H1 (cell line): ENCODE results near the gene CDC42EP3. TPM values are rescaled to one million over a fixed set of nuclear protein-coding genes. Genes with fewer than 3 reads are reported as not detected.

Experiments used
- CTCF ChIA-PET: fragments of 300-600 bp; sonication (Branson Sonifier 250); formaldehyde crosslinking; loops from one replicate; lab custom pipeline; 2021; ENCODE audit not compliant: partially characterized antibody; lab: Charles Lee
- POLR2A ChIA-PET: fragments of 300-600 bp; sonication (Branson Sonifier 250); formaldehyde crosslinking; loops from one replicate; lab custom pipeline; 2021; ENCODE audit warnings: inconsistent platforms; ENCODE audit not compliant: partially characterized antibody; lab: Charles Lee
- DNase-seq, 2 experiments: peaks; one replicate each; pipeline versions ENCODE4 v3.0.0 to v3.0.0-alpha.2; 2010 to 2022; ENCODE audit warnings: low spot score in 2 of 2, low read depth in 1 of 2, mixed read lengths in 1 of 2
- FAIRE-seq: peaks from 2 replicates; lab custom pipeline; 2011; peaks lifted over from hg19 to GRCh38; lab: Jason Lieb, UNC
- H2AFZ ChIP-seq: 2 replicates; pipeline ENCODE4 v1.8.1; 2012; ENCODE audit warnings: low read length, inconsistent platforms
- H2AK5ac ChIP-seq: 2 replicates; pipeline ENCODE4 v1.6.1; 2013; ENCODE audit warnings: low read depth, low read length
- H2BK120ac ChIP-seq: replicated peaks from 2 replicates; pipeline ENCODE3; 2013; ENCODE audit warnings: low read depth, low read length, inconsistent platforms
- H2BK12ac ChIP-seq: 2 replicates; pipeline ENCODE4 v1.6.1; 2013; ENCODE audit warnings: low read depth, low read length
- H2BK15ac ChIP-seq: 2 replicates; pipeline ENCODE4 v1.6.1; 2013; ENCODE audit warnings: low read length
- H2BK20ac ChIP-seq: 2 replicates; pipeline ENCODE4 v1.6.1; 2013; ENCODE audit warnings: low read length
- H2BK5ac ChIP-seq: 2 replicates; pipeline ENCODE4 v1.6.1; 2013; ENCODE audit warnings: low read depth, low read length
- H3K14ac ChIP-seq: 2 replicates; pipeline ENCODE4 v1.6.1; 2013; ENCODE audit warnings: inconsistent platforms; ENCODE audit not compliant: insufficient read length
- H3K18ac ChIP-seq: 2 replicates; pipeline ENCODE4 v1.6.1; 2013; ENCODE audit warnings: low read length; ENCODE audit errors: extremely low read depth
- H3K23ac ChIP-seq: 2 replicates; pipeline ENCODE4 v1.6.1; 2013; ENCODE audit warnings: inconsistent platforms; ENCODE audit not compliant: insufficient read length
- H3K23me2 ChIP-seq: 2 replicates; pipeline ENCODE4 v1.6.1; 2013; ENCODE audit warnings: low read depth, low read length
- H3K27ac ChIP-seq: 2 replicates; pipeline ENCODE4 v1.6.1; 2011; ENCODE audit warnings: low read depth, low read length, inconsistent platforms
- H3K27me3 ChIP-seq, 4 experiments: replicated peaks in 1 of 4; 1 replicate in 1 of 4; 2 replicates in 3 of 4; pipeline versions ENCODE4 v1.6.1 to v1.8.1; 2011 to 2013; ENCODE audit warnings: low read length in 3 of 4, mild to moderate bottlenecking in 3 of 4, inconsistent platforms in 2 of 4, mixed read lengths in 2 of 4, moderate library complexity in 1 of 4; ENCODE audit not compliant: control insufficient read depth in 3 of 4, insufficient read depth in 3 of 4; ENCODE audit errors: extremely low read depth in 1 of 4
- H3K36me3 ChIP-seq, 4 experiments: 2 replicates each; pipeline versions ENCODE4 v1.6.1 to v1.8.1; 2011 to 2013; ENCODE audit warnings: mild to moderate bottlenecking in 4 of 4, low read length in 3 of 4, moderate library complexity in 2 of 4, control low read depth in 1 of 4, inconsistent platforms in 1 of 4; ENCODE audit not compliant: insufficient read depth in 4 of 4, control insufficient read depth in 2 of 4
- H3K4ac ChIP-seq: replicated peaks from 2 replicates; pipeline ENCODE3; 2013; ENCODE audit warnings: low read length, low read depth, mixed read lengths, inconsistent platforms; ENCODE audit not compliant: insufficient read length
- H3K4me1 ChIP-seq, 4 experiments: replicated peaks in 1 of 4; 1 replicate in 1 of 4; 2 replicates in 3 of 4; pipeline versions ENCODE4 v1.6.1 to v1.8.1; 2011 to 2013; ENCODE audit warnings: low read length in 3 of 4, inconsistent platforms in 2 of 4, mixed read lengths in 1 of 4; ENCODE audit not compliant: insufficient read depth in 4 of 4, control insufficient read depth in 3 of 4
- H3K4me2 ChIP-seq, 2 experiments: 2 replicates each; pipeline versions ENCODE4 v1.6.1 to v1.8.1; 2011 to 2013; ENCODE audit warnings: low read depth in 2 of 2, low read length in 2 of 2, control low read depth in 1 of 2, inconsistent platforms in 1 of 2, mild to moderate bottlenecking in 1 of 2; ENCODE audit not compliant: insufficient read depth in 1 of 2
- H3K4me3 ChIP-seq, 4 experiments: fragments of 200-600, 300-600 bp in 1 of 4; sonication (generic), shearing (Covaris generic), sonication (Bioruptor Twin) in 1 of 4; 2 replicates each; pipeline versions ENCODE4 v1.5.1 to v1.8.1; 2011 to 2016; ENCODE audit warnings: low read length in 4 of 4, low read depth in 3 of 4, control low read depth in 2 of 4, inconsistent platforms in 2 of 4, mild to moderate bottlenecking in 2 of 4, mixed read lengths in 1 of 4, moderate library complexity in 1 of 4; ENCODE audit not compliant: insufficient read depth in 2 of 4; ENCODE audit errors: extremely low read depth in 1 of 4
- H3K56ac ChIP-seq: replicated peaks from 2 replicates; pipeline ENCODE3; 2013; ENCODE audit warnings: low read depth, mild to moderate bottlenecking, mixed read lengths, low read length, inconsistent platforms; ENCODE audit not compliant: insufficient read length
- H3K79me1 ChIP-seq: 2 replicates; pipeline ENCODE4 v1.6.1; 2013; ENCODE audit warnings: low read depth, low read length, control low read depth
- H3K79me2 ChIP-seq, 2 experiments: 2 replicates each; pipeline versions ENCODE4 v1.6.1 to v1.8.1; 2012 to 2013; ENCODE audit warnings: low read length in 2 of 2, mild to moderate bottlenecking in 2 of 2, inconsistent platforms in 1 of 2; ENCODE audit not compliant: insufficient read depth in 2 of 2, control insufficient read depth in 1 of 2
- H3K9ac ChIP-seq, 4 experiments: replicated peaks in 1 of 4; 1 replicate in 1 of 4; 2 replicates in 3 of 4; pipeline versions ENCODE4 v1.6.1 to v1.8.1; 2011 to 2013; ENCODE audit warnings: low read depth in 3 of 4, low read length in 3 of 4, control low read depth in 2 of 4, mild to moderate bottlenecking in 2 of 4, moderate library complexity in 2 of 4, inconsistent platforms in 1 of 4; ENCODE audit errors: extremely low read depth in 1 of 4
- H3K9me3 ChIP-seq, 2 experiments: 2 replicates each; pipeline versions ENCODE4 v1.6.1 to v1.8.1; 2012 to 2013; ENCODE audit warnings: mild to moderate bottlenecking in 2 of 2, moderate library complexity in 2 of 2, control low read depth in 1 of 2, inconsistent platforms in 1 of 2, low read depth in 1 of 2, low read length in 1 of 2, mixed read lengths in 1 of 2; ENCODE audit not compliant: insufficient read depth in 2 of 2
- H4K20me1 ChIP-seq, 2 experiments: replicated peaks in 1 of 2; 2 replicates each; pipeline versions ENCODE3 to v1.8.1; 2011 to 2013; ENCODE audit warnings: inconsistent platforms in 2 of 2, low read length in 2 of 2, mild to moderate bottlenecking in 1 of 2; ENCODE audit not compliant: insufficient read depth in 2 of 2, control insufficient read depth in 1 of 2
- H4K5ac ChIP-seq: 2 replicates; pipeline ENCODE4 v1.6.1; 2013; ENCODE audit warnings: low read length, low read depth, mixed read lengths, inconsistent platforms; ENCODE audit not compliant: insufficient read length
- H4K8ac ChIP-seq: 2 replicates; pipeline ENCODE4 v1.8.0; 2013; ENCODE audit warnings: mild to moderate bottlenecking, moderate library complexity, low read length, inconsistent platforms; ENCODE audit not compliant: insufficient read depth; ENCODE audit errors: extremely low read depth
- H4K91ac ChIP-seq: replicated peaks from 2 replicates; pipeline ENCODE3; 2013; ENCODE audit warnings: low read length, mixed read lengths, inconsistent platforms; ENCODE audit not compliant: insufficient read length
- CBX5 ChIP-seq: fragments of 300-800, 300-1000 bp; sonication (generic); IDR thresholded peaks from 2 replicates; pipeline ENCODE4 v1.7.1; 2016; ENCODE audit warnings: antibody characterized with exemption, low read length, low read depth
- EZH2 ChIP-seq: fragments of 200-600 bp; sonication (generic); IDR thresholded peaks from 2 replicates; pipeline ENCODE4 v1.7.1; 2012; ENCODE audit warnings: low read depth, mild to moderate bottlenecking, moderate library complexity, low read length, inconsistent platforms; ENCODE audit not compliant: severe bottlenecking
- FOSL1 ChIP-seq: IDR thresholded peaks from 2 replicates; pipeline ENCODE4 v1.6.1; 2011; ENCODE audit warnings: mild to moderate bottlenecking, low read depth, low read length, moderate library complexity; ENCODE audit not compliant: insufficient read depth
- HDAC2 ChIP-seq, 2 experiments: fragments of 300-600 bp in 1 of 2; sonication (generic) in 1 of 2; IDR thresholded peaks; 2 replicates each; pipeline ENCODE4 v1.6.1; 2011 to 2012; ENCODE audit warnings: low read depth in 2 of 2, low read length in 2 of 2, mild to moderate bottlenecking in 2 of 2, moderate library complexity in 2 of 2, borderline replicate concordance in 1 of 2, inconsistent platforms in 1 of 2
- JUN ChIP-seq: IDR thresholded peaks from 2 replicates; pipeline ENCODE4 v1.6.1; 2011; ENCODE audit warnings: low read depth, mild to moderate bottlenecking, improper control_type of control experiment, low read length
- KDM1A ChIP-seq: fragments of 200-600, 300-600 bp; sonication (generic); IDR thresholded peaks from 2 replicates; pipeline ENCODE4 v1.7.1; 2016; ENCODE audit warnings: mild to moderate bottlenecking, low read length, borderline replicate concordance
- RBBP5 ChIP-seq: IDR thresholded peaks from 2 replicates; pipeline ENCODE4 v1.7.1; 2012; ENCODE audit warnings: low read depth, mild to moderate bottlenecking, inconsistent platforms, low read length, moderate library complexity, borderline replicate concordance
- SAP30 ChIP-seq: fragments of 300-600 bp; sonication (generic); IDR thresholded peaks from 2 replicates; pipeline ENCODE4 v1.7.1; 2012; ENCODE audit warnings: low read length, moderate library complexity, mild to moderate bottlenecking, inconsistent platforms; ENCODE audit not compliant: insufficient read depth, insufficient replicate concordance
- SIN3A ChIP-seq, 2 experiments: IDR thresholded peaks in 1 of 2; conservative IDR thresholded peaks in 1 of 2; 2 replicates each; pipeline ENCODE4 v1.6.1; 2011 to 2012; ENCODE audit warnings: low read length in 2 of 2, improper control_type of control experiment in 1 of 2, low read depth in 1 of 2, mild to moderate bottlenecking in 1 of 2
- SP1 ChIP-seq: IDR thresholded peaks from 2 replicates; pipeline ENCODE4 v1.6.1; 2011; ENCODE audit warnings: low read depth, low read length
- SUZ12 ChIP-seq: fragments of 200-600 bp; sonication (generic); IDR thresholded peaks from 2 replicates; pipeline ENCODE4 v1.6.1; 2012; ENCODE audit warnings: mild to moderate bottlenecking, inconsistent platforms, low read length, moderate library complexity, mixed read lengths
- TBP ChIP-seq: IDR thresholded peaks from 2 replicates; pipeline ENCODE4 v1.6.1; 2011; ENCODE audit warnings: low read depth, low read length, improper control_type of control experiment
- YY1 ChIP-seq: IDR thresholded peaks from 2 replicates; pipeline ENCODE4 v1.6.1; 2011; ENCODE audit warnings: low read depth, mild to moderate bottlenecking, low read length
- ZNF274 ChIP-seq: IDR thresholded peaks from 2 replicates; pipeline ENCODE4 v1.7.0; 2012; ENCODE audit warnings: low read length, borderline replicate concordance; ENCODE audit errors: extremely low read depth
- polyA plus RNA-seq, 7 experiments: library from polyadenylated mRNA; depleted of rRNA in 3 of 7; stranded (reverse) in 5 of 7; unstranded in 2 of 7; fragments of >200 nt in 5 of 7; fragments of 200-250 nt in 2 of 7; gene quantifications; 1 replicate in 5 of 7; 2 replicates in 1 of 7; 4 replicates in 1 of 7; pipeline versions ENCODE4 v1.2.1 to v1.2.3, GENCODE V29; 2011 to 2013; ENCODE audit warnings: missing spikeins in 2 of 7, mixed read lengths in 2 of 7
- total RNA-seq: library from RNA; stranded (reverse); fragmentation: NEBNext Ultra II Directional; extraction: Animal tissue kit (Norgen Biotek cat#: 25700); gene quantifications from 2 replicates; pipeline ENCODE4 v1.2.1, GENCODE V29; 2021

Gene CDC42EP3
- total and polyA plus RNA-seq, 2 of the 8 experiments (the other 6 are each of a cell fraction or from before 2014, with no cell fraction given): 18.4 to 24.7 TPM

DNA sequence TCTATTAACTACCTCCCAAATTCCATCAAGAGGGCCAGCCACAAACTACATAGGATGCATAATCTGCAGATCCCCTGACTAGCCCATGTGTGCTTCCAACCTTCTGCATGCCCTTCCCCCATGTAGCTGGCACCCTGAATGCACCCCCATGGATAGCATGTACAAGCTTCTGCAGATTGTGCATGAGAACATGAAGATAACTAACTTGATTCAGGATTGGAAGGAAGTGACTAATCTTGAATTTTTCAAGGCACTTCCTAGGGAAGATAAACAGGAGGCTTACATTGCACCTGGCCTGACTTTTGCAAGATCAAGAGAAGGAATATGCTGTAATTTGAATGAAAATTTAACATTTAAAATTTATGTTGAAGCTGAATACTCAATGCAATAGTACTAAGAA lies 66.7 kb downstream of the CDC42EP3 start:
- no peaks in the 10 kb centered on the region for H3K36me3 ChIP-seq
- POLR2A ChIA-PET: no interaction called here
- no peak overlapping the region; the same call in 1 of the 2 replicates for H2AFZ ChIP-seq
- H2BK120ac ChIP-seq: no peak overlapping the region
- H3K27me3 ChIP-seq: no peaks in the 10 kb centered on the region
- H3K4me1 ChIP-seq: no peaks in the 10 kb centered on the region
- H2BK5ac ChIP-seq: no peak overlapping the region
- H3K18ac ChIP-seq: no peak overlapping the region
- H4K20me1 ChIP-seq: no peaks in the 10 kb centered on the region
- H3K4me3 ChIP-seq: no peak overlapping the region
- H3K4ac ChIP-seq: no peak overlapping the region
- no peaks in the 10 kb centered on the region for H3K9me3 ChIP-seq
- H3K79me1 ChIP-seq: no peaks in the 10 kb centered on the region
- FAIRE-seq: no peak
- no peak overlapping the region for H4K5ac ChIP-seq
- CTCF ChIA-PET: interaction anchor here (0.9 kb wide), 1 partner anchor 190 kb away, joined by 3 read pairs; no protein-coding TSS in a partner anchor
- no peak overlapping the region for H3K56ac ChIP-seq
- H3K9ac ChIP-seq: no peak overlapping the region
- no peak overlapping the region for H2BK12ac ChIP-seq
- no peak overlapping the region for H3K27ac ChIP-seq
- no peak overlapping the region for H2BK20ac ChIP-seq
- H4K8ac ChIP-seq: no peak overlapping the region
- H4K91ac ChIP-seq: no peak overlapping the region
- H2BK15ac ChIP-seq: no peak overlapping the region
- DNase-seq: no peak
- no peaks in the 10 kb centered on the region for H3K79me2 ChIP-seq
- H3K14ac ChIP-seq: no peak overlapping the region
- no peak overlapping the region for H3K4me2 ChIP-seq
- H3K23me2 ChIP-seq: no peaks in the 10 kb centered on the region; the same call in 1 of the 2 replicates
- no peak for TF ChIP-seq RBBP5
- no peak for TF ChIP-seq FOSL1
- TF ChIP-seq EZH2: no peak
- TF ChIP-seq SP1: no peak
- TF ChIP-seq YY1: no peak
- no peak for TF ChIP-seq CBX5
- no peak for TF ChIP-seq SUZ12
- no peak for TF ChIP-seq HDAC2 (IDR thresholded peaks at IDR 0.05; ENCODE audit: borderline replicate concordance in 1 of 2, low read depth in 2 of 2, low read length in 2 of 2)
- no peak for TF ChIP-seq TBP
- no peak for TF ChIP-seq ZNF274
- TF ChIP-seq KDM1A: no peak
- TF ChIP-seq SIN3A (conservative IDR thresholded peaks at IDR 0.05 in 1 of 2, IDR thresholded peaks at IDR 0.05 in 1 of 2; ENCODE audit: low read depth in 1 of 2, low read length in 2 of 2): no peak
- no peak for TF ChIP-seq SAP30
- no peak for TF ChIP-seq JUN
- TF ChIP-seq, all 59 proteins: peak for 0
- Histone ChIP-seq H2AK5ac (no peak overlapping the region), H3K23ac (no peak overlapping the region)
